GM12801 (cell line): ENCODE measurements around the gene STARD3.

Experiments used
- CTCF ChIP-seq: IDR thresholded peaks from one replicate; pipeline ENCODE4 v1.5.1; 2011; ENCODE audit warnings: control low read depth; ENCODE audit not compliant: insufficient read length; ENCODE audit errors: extremely low read depth

STARD3 gene

GRCh38 chr17:39678340-39679116 is 41.6 kb downstream of the STARD3 start:
- no peak for TF ChIP-seq CTCF

- no peak for TF ChIP-seq CTCF
Measured at GRCh38 chr17:39679521-39680192, 42.7 kb downstream of the STARD3 start.

GRCh38 chr17:39683295-39683939 is 46.5 kb downstream of the STARD3 start:
- TF ChIP-seq CTCF, result no peak

GRCh38 chr17:39684369-39685192 is 47.6 kb downstream of the STARD3 start:
- no peak for TF ChIP-seq CTCF

GRCh38 chr17:39687101-39687545 is 50.2 kb downstream of the STARD3 start:
- TF ChIP-seq CTCF, result no peak

GRCh38 chr17:39687546-39688474 is 50.9 kb downstream of the STARD3 start, which contains the start of gene PGAP3:
PGAP3 (minus strand) TSS chr17:39688057; CDS start chr17:39688014, 43 bp downstream.
- no peak for TF ChIP-seq CTCF
